Upper lobe of left lung (tissue), 6 donors: ENCODE measurements around the gene ORM1. TPM values are rescaled to one million over a fixed set of nuclear protein-coding genes. Genes with fewer than 3 reads are reported as not detected.
A peak's percentile ranks its signal among the peaks of the same experiment; 100 is the strongest.

ENCODE experiments used
- ATAC-seq, 2 donors: fragments of 200-7000 bp; cut with Tn5 transposase; one replicate each; pipeline ENCODE4 v1.9.1; 2022; ENCODE audit warnings: mild to moderate bottlenecking in 2 of 2, moderate library complexity in 2 of 2; ENCODE audit not compliant: low FRiP score in 2 of 2
- DNase-seq, 2 donors: peaks; one replicate each; pipeline ENCODE4 v3.0.0-alpha.2; 2019 to 2020
- H3K27ac ChIP-seq, 4 donors: fragments of 200-600 bp; sonication (generic); one replicate each; pipeline ENCODE4 v1.5.1; 2016 to 2019
- H3K27me3 ChIP-seq, 4 donors: fragments of 200-600 bp; sonication (generic); one replicate each; pipeline ENCODE4 v1.5.1; 2017 to 2019
- H3K36me3 ChIP-seq, 4 donors: fragments of 200-600 bp; sonication (generic); one replicate each; pipeline ENCODE4 v1.5.1; 2016 to 2019
- H3K4me1 ChIP-seq, 4 donors: fragments of 200-600 bp; sonication (generic); one replicate each; pipeline ENCODE4 v1.5.1; 2018 to 2019
- H3K4me3 ChIP-seq, 4 donors: fragments of 200-600 bp; sonication (generic); one replicate each; pipeline ENCODE4 v1.5.1; 2017 to 2019; ENCODE audit warnings: mild to moderate bottlenecking in 2 of 4, moderate library complexity in 1 of 4
- H3K9me3 ChIP-seq, 4 donors: fragments of 200-600 bp; sonication (generic); one replicate each; pipeline ENCODE4 v1.5.1; 2018 to 2019
- EP300 ChIP-seq, 4 donors: sonication (generic); formaldehyde crosslinking; IDR thresholded peaks; one replicate each; pipeline ENCODE4 v1.5.1; 2017; ENCODE audit warnings: antibody characterized with exemption in 4 of 4, control low read depth in 2 of 4
- POLR2A ChIP-seq, 4 donors: fragments of 450-650 bp; IDR thresholded peaks; one replicate each; pipeline ENCODE4 v1.5.1; 2016 to 2017; ENCODE audit warnings: antibody characterized with exemption in 4 of 4, mild to moderate bottlenecking in 2 of 4
- POLR2AphosphoS5 ChIP-seq, 2 donors: sonication (generic); formaldehyde crosslinking; IDR thresholded peaks; one replicate each; pipeline ENCODE4 v1.5.1; 2017; ENCODE audit warnings: antibody characterized with exemption in 2 of 2
- WGBS, 2 donors: methylation state at CpG; one replicate each; pipeline ENCODE4 v1.1.5; 2017 to 2018; 5-methylcytosine and 5-hydroxymethylcytosine counted together
- total RNA-seq, 6 donors: library from RNA; depleted of rRNA in 4 of 6; stranded (reverse); fragments of >200 nt in 4 of 6; gene quantifications; one replicate each; pipeline versions ENCODE4 v1.1.0 to v1.2.1, GENCODE V29; 2016 to 2021
- TF ChIP-seq, protein P1 (sequence below), 6 experiments: fragments of 450-650 bp in 4 of 6; fragments of 200-600 bp in 2 of 6; sonication (generic) in 2 of 6; IDR thresholded peaks; one replicate each; pipeline ENCODE4 v1.5.1; 2016 to 2019; ENCODE audit warnings: antibody characterized with exemption in 6 of 6
- donor health status: DM: no; HTN: no; CAD: no; lungs with moderate emphysema.
- donor health status: DM: no; HTN: yes; CAD: no; lungs with severe emphysema.

Gene ORM1
- total RNA-seq, 6 donors from 2014 or later, result 1.8 to 17.9 (median 12.0) TPM; not detected in 1

DNA sequence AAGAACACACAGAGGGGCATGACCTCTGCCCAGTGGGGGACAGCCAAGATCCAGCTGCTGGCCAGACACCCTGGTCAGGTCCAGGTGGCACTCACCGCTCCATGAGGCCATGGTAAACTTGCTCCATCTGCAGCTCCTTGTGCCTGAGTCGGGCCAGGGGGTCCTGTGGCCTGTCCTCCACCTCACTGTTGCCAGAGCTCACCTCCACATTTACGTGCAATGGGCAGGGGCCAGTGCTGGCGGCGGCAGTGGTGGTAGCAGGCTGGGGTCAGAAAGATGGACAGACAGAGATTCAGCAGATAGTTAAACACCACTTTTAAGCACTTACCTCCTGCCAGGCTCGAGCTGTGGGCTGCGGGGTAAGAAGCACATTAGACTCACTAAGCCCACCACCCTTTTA is 36.9 kb downstream of the ORM1 start:
- H3K27ac ChIP-seq, result peak overlapping the region in 1 of 4 donors; percentile 13
- H3K27me3 ChIP-seq, result no peaks in the 10 kb centered on the region
- H3K4me1 ChIP-seq, result peaks cover 9 to 14% (median 12%) of the 10 kb centered on the region in 4 donors
- TF ChIP-seq EP300 (IDR thresholded peaks at IDR 0.05) (no peak), POLR2A (IDR thresholded peaks at IDR 0.05) (no peak), POLR2AphosphoS5 (IDR thresholded peaks at IDR 0.05) (no peak)
- TF ChIP-seq, protein P1, sequence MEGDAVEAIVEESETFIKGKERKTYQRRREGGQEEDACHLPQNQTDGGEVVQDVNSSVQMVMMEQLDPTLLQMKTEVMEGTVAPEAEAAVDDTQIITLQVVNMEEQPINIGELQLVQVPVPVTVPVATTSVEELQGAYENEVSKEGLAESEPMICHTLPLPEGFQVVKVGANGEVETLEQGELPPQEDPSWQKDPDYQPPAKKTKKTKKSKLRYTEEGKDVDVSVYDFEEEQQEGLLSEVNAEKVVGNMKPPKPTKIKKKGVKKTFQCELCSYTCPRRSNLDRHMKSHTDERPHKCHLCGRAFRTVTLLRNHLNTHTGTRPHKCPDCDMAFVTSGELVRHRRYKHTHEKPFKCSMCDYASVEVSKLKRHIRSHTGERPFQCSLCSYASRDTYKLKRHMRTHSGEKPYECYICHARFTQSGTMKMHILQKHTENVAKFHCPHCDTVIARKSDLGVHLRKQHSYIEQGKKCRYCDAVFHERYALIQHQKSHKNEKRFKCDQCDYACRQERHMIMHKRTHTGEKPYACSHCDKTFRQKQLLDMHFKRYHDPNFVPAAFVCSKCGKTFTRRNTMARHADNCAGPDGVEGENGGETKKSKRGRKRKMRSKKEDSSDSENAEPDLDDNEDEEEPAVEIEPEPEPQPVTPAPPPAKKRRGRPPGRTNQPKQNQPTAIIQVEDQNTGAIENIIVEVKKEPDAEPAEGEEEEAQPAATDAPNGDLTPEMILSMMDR (IDR thresholded peaks at IDR 0.05), result no peak
- H3K36me3 ChIP-seq, result peaks cover 55 to 100% (median 84%) of the 10 kb centered on the region in 4 donors
- no peak overlapping the region for H3K4me3 ChIP-seq
- no peak for DNase-seq
- H3K9me3 ChIP-seq, result no peaks in the 10 kb centered on the region
- ATAC-seq, result no peak
- WGBS, 2 donors, result 95 to 98% methylated on average over 7 of the region's 7 CpGs

DNA sequence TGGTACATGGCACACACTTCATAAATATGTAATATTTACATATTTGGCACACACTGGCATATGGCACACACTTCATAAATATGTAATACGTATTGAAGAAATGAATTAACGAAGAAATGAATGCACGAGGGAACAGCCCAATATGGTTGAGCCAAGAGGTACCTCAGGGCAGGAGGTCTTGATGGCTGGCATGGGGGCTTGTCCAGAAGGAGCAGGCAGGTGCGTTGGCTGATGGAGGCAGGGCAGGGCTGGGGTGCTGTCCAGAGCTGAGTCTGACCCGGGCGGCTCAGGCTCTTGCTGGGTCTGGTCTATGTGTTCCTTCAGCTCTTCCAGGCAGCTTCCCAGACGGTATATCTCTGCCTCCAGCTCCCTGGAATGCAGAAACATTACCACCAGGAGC is 38.6 kb downstream of the ORM1 start:
- TF ChIP-seq EP300 (IDR thresholded peaks at IDR 0.05), result no peak
- no peak for TF ChIP-seq POLR2A (IDR thresholded peaks at IDR 0.05)
- TF ChIP-seq, protein P1 (IDR thresholded peaks at IDR 0.05), result no peak
- no peak for TF ChIP-seq POLR2AphosphoS5 (IDR thresholded peaks at IDR 0.05)
- no peak for ATAC-seq
- WGBS, 2 donors, result 82 to 93% methylated on average over 5 of the region's 7 CpGs
- Histone ChIP-seq H3K36me3 (peaks cover 47 to 91% (median 67%) of the 10 kb centered on the region in 4 donors), H3K27ac (peak overlapping the region in 1 of 4 donors; percentile 24), H3K4me1 (peaks cover 20 to 29% (median 28%) of the 10 kb centered on the region in 4 donors), H3K4me3 (no peak overlapping the region), H3K27me3 (no peaks in the 10 kb centered on the region), H3K9me3 (no peaks in the 10 kb centered on the region)
- no peak for DNase-seq

DNA sequence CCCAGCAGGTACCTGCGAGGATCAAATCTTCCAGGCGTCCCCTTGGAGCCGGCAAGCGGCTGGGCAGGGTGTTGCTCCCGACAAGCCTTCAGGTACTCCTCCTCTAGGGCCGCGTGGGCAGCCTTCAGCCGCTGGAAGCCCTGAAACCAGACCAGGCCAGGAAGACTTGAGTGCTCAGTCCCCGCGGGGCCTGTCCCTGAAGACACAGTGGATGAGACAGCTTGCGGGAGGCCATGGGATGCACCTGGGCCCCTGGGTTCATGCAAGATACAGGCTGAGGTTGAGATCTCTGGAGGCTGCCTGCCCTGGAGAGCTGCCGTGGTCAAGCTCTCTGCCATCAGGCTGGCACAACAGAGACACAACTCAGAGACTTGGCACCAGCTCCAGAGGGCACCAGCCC is 39.5 kb downstream of the ORM1 start:
- Histone ChIP-seq H3K9me3 (no peaks in the 10 kb centered on the region), H3K27ac (peak overlapping the region in 1 of 4 donors; percentile 28), H3K27me3 (no peaks in the 10 kb centered on the region), H3K4me1 (peaks cover 27 to 38% (median 37%) of the 10 kb centered on the region in 4 donors), H3K4me3 (no peak overlapping the region), H3K36me3 (peaks cover 42 to 89% (median 60%) of the 10 kb centered on the region in 4 donors)
- WGBS, 2 donors, result 78 to 83% methylated on average over 6 to 12 of the region's 12 CpGs
- ATAC-seq (no peak), DNase-seq (no peak)
- no peak for TF ChIP-seq POLR2A (IDR thresholded peaks at IDR 0.05)

DNA sequence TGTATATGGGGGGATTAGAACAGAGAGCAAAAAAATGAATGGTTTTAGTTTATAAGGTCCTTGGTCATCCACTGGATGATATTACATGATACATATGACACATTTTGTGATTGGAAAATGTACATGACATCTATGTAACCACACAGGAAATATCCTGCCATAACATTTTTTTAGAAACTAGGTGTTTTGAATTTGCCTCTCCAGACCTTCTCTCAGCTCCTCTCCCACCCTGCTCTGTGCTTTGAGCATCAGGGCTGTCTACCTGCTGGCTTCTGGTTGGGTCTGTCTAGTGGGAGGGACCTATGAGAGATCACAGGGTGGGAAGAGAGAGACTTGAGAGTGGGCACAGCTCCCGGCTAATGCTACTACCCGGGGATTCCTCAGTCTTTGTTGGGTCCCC is 40.5 kb downstream of the ORM1 start:
- 29 to 45% methylated on average over 2 of the region's 2 CpGs for WGBS, 2 donors
- Histone ChIP-seq H3K4me1 (peaks cover 33 to 47% (median 45%) of the 10 kb centered on the region in 4 donors), H3K27me3 (no peaks in the 10 kb centered on the region), H3K27ac (peak overlapping the region in 3 of 4 donors; percentile 39 to 88 (median 80)), H3K4me3 (no peak overlapping the region), H3K36me3 (peaks cover 39 to 89% (median 60%) of the 10 kb centered on the region in 4 donors), H3K9me3 (no peaks in the 10 kb centered on the region)
- DNase-seq (no peak), ATAC-seq (no peak)
- no peak for TF ChIP-seq POLR2AphosphoS5 (IDR thresholded peaks at IDR 0.05)
- TF ChIP-seq EP300 (IDR thresholded peaks at IDR 0.05), result no peak
- TF ChIP-seq POLR2A (IDR thresholded peaks at IDR 0.05), result no peak
- TF ChIP-seq, protein P1 (IDR thresholded peaks at IDR 0.05), result no peak

DNA sequence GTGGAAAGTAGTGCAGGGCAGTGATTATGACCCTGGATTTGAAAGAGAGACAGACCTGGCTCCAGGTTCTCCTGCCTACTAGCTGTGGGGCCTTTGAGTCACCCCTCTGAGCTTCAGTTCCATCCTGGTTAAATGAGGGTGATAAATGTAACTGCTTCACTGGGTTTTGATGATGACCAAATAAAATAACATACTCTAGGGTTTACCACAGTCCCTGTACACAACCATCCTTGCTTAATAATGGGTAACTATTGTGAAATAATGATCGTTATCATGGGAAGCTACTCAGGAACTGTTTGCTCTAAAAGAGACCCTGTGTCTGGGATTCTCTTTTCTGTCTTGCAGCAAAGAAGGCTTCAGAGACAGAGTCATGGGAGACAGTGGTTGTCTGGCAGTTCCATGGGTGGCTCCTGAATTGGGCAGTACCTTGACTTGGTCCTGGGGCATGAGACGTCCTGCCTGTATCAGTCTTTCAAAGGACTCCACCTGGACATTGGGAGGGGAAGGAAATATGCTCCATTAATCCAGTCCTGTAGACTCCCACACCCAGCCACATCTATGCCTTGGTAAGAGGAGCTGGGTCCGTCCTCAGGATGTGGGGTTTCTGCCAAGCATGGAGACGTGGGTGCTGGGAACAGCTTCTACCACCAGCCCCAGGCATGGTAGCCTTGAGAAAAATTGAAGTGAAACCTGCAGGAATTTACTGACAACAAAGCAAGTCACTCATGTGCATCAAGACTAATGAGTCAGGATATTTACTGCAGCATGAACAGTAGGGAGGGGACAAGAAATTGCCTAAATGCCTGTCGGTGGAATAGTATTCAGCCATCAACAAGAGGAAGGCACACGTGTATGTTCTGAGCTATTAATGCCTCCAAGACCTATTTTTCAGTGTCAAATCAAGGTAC is 41.5 kb downstream of the ORM1 start:
- no peak for DNase-seq
- TF ChIP-seq, protein P1 (IDR thresholded peaks at IDR 0.05), result no peak
- TF ChIP-seq POLR2AphosphoS5 (IDR thresholded peaks at IDR 0.05) (peak in 1 of 2 donors; percentile 68), EP300 (IDR thresholded peaks at IDR 0.05) (peak in 1 of 4 donors; percentile 56), POLR2A (IDR thresholded peaks at IDR 0.05) (no peak)
- Histone ChIP-seq H3K27ac (peak overlapping the region; percentile 39 to 88 (median 66)), H3K4me1 (peaks cover 36 to 51% (median 47%) of the 10 kb centered on the region in 4 donors), H3K36me3 (peaks cover 33 to 83% (median 54%) of the 10 kb centered on the region in 4 donors), H3K4me3 (no peak overlapping the region), H3K9me3 (no peaks in the 10 kb centered on the region), H3K27me3 (no peaks in the 10 kb centered on the region)
- ATAC-seq, result peak in 1 of 2 donors; percentile 25
- 44 to 63% methylated on average over 5 to 6 of the region's 6 CpGs for WGBS, 2 donors
